Activated CD8-positive, alpha-beta T cell treated with anti-CD3 and anti-CD28 coated beads, Interleukin-2, amount 10 ng/mL, durations not matched to agents 7 days and 5 days (primary cell): ENCODE measurements around the gene AGPAT3. TPM values are rescaled to one million over a fixed set of nuclear protein-coding genes. Genes with fewer than 3 reads are reported as not detected.
A peak's percentile ranks its signal among the peaks of the same experiment; 100 is the strongest.

ENCODE experiments used
- ATAC-seq: fragments of 150-1000 bp; cut with Tn5 transposase; one replicate; pipeline ENCODE4 v1.10.0; 2021; ENCODE audit warnings: moderate library complexity
- CTCF ChIA-PET: fragments of 350-600 bp; sonication (Branson Sonifier 250); formaldehyde crosslinking; loops from one replicate; lab custom pipeline; 2021; ENCODE audit warnings: antibody characterized with exemption; lab: Charles Lee
- POLR2A ChIA-PET: fragments of 350-600 bp; sonication (Branson Sonifier 250); formaldehyde crosslinking; loops from one replicate; lab custom pipeline; 2021; ENCODE audit warnings: antibody characterized with exemption; lab: Charles Lee
- DNase-seq: peaks from one replicate; pipeline ENCODE4 v3.0.0-alpha.2; 2020
- H3K27ac Mint-ChIP-seq: one replicate; pipeline ENCODE4 v1.8.0; 2021; ENCODE audit warnings: mild to moderate bottlenecking, mixed read lengths
- H3K27me3 Mint-ChIP-seq: one replicate; pipeline ENCODE4 v1.8.0; 2021; ENCODE audit warnings: low read depth, mixed read lengths
- H3K36me3 Mint-ChIP-seq: one replicate; pipeline ENCODE4 v1.8.0; 2021; ENCODE audit warnings: low read depth, mixed read lengths
- H3K4me1 Mint-ChIP-seq: one replicate; pipeline ENCODE4 v1.8.0; 2021; ENCODE audit warnings: low read depth, mixed read lengths
- H3K4me3 Mint-ChIP-seq: one replicate; pipeline ENCODE4 v1.8.0; 2021; ENCODE audit warnings: mild to moderate bottlenecking, mixed read lengths
- H3K9me3 Mint-ChIP-seq: one replicate; pipeline ENCODE4 v1.8.0; 2022; ENCODE audit warnings: mixed read lengths; ENCODE audit not compliant: insufficient read depth
- total RNA-seq, 2 experiments: library from RNA; stranded (reverse); gene quantifications; one replicate each; pipeline ENCODE4 v1.2.3, GENCODE V29; 2021

The AGPAT3 gene
- total RNA-seq, 2 experiments from 2014 or later = 70.4 to 72.5 TPM

DNA sequence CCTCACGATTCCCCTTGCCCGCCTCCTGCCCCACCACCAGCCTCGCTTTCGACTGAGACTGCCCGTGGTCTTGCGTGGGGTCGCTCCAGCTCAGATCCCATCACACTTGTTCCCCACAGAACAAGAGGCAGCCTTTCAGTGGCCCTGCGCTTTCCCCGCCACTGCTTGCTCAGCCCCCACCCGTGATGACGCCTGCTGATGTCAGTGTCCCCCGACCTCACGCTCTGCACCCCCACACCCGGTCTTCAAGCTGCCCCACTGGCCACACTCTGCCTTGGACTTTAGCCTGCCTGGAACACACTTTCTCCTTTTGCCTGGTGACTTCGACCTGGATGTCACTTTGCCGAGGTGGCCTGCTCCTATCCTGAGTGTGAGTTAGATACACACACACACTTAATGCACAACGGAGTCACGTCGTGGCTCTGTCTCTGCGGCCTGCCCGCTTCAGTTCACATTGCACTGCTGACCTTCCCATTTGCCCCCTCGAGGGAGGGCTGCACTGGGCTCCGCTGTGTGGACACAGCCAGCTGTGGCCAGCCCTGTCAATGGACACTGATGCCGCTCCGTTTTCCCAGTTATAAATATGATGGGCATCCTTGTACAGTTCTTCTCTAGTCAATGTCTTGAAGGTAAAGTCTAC lies 13.0 kb downstream of the AGPAT3 start:
- ATAC-seq (no peak), DNase-seq (no peak)
- peaks cover 36% of the 10 kb centered on the region for H3K36me3 Mint-ChIP-seq
- no peak overlapping the region for H3K27ac Mint-ChIP-seq
- H3K9me3 Mint-ChIP-seq = no peaks in the 10 kb centered on the region
- H3K4me3 Mint-ChIP-seq = no peak overlapping the region
- H3K4me1 Mint-ChIP-seq = peaks cover 45% of the 10 kb centered on the region
- ChIA-PET POLR2A (no interaction called here), CTCF (no interaction called here)
- no peaks in the 10 kb centered on the region for H3K27me3 Mint-ChIP-seq

DNA sequence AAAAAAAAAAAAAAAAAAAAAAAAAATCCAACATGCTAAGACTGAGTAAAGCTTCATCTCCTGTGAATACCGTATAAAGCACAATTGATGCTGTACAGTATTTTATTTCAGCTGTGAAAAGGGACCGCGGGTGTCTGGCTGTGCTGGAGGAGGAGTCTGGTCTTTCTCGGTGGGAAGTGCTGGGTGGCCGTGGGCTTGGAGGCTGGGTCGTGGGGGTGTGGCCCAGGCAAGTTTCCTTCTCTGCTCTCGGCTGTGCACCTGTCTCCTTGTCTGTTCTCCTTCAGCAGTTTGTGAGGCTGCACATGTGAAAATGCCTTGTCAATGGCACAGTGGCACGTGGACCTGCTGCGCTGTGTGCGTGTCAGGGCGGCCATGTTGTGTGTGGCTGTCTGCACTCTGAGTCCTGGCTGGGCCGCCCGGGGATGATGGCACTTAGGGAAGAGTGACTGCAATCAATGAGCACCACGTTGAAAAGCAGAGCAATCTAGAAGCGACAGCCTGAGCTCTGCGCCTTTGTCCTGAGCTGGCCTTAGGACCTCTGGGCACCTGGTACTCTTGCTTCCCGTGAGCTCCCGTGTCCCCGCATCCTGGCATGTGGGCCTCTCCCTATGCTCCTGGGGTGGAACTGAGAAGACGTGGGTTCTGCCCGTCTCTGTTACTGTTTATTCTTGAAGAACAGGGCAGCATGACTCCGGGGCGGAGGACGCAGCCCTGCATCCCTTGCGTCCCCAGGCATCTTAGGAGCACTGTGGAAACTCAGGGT lies 14.5 kb downstream of the AGPAT3 start:
- H3K27ac Mint-ChIP-seq = peak overlapping the region; percentile 11
- no peak for DNase-seq
- no peak for ATAC-seq
- ChIA-PET POLR2A (no interaction called here), CTCF (interaction anchor here (0.7 to 1.0 kb wide), 2 partner anchors 69 to 96 kb away, joined by 3 to 5 read pairs; no protein-coding TSS in a partner anchor)
- peaks cover 53% of the 10 kb centered on the region for H3K4me1 Mint-ChIP-seq
- H3K36me3 Mint-ChIP-seq = peaks cover 27% of the 10 kb centered on the region
- no peak overlapping the region for H3K4me3 Mint-ChIP-seq
- no peaks in the 10 kb centered on the region for H3K9me3 Mint-ChIP-seq
- H3K27me3 Mint-ChIP-seq = no peaks in the 10 kb centered on the region

- peaks cover 54% of the 10 kb centered on the region for H3K4me1 Mint-ChIP-seq
- H3K27me3 Mint-ChIP-seq = no peaks in the 10 kb centered on the region
- H3K4me3 Mint-ChIP-seq = no peak overlapping the region
- H3K9me3 Mint-ChIP-seq = no peaks in the 10 kb centered on the region
- no peak overlapping the region for H3K27ac Mint-ChIP-seq
- ChIA-PET CTCF (interaction anchor here (0.7 to 1.0 kb wide), 2 partner anchors 69 to 95 kb away, joined by 3 to 5 read pairs; no protein-coding TSS in a partner anchor), POLR2A (no interaction called here)
- DNase-seq = no peak
- H3K36me3 Mint-ChIP-seq = peaks cover 22% of the 10 kb centered on the region
- ATAC-seq = no peak
These were observed 15.3 kb downstream of the AGPAT3 start for GRCh38 chr21:43880111-43880985.

DNA sequence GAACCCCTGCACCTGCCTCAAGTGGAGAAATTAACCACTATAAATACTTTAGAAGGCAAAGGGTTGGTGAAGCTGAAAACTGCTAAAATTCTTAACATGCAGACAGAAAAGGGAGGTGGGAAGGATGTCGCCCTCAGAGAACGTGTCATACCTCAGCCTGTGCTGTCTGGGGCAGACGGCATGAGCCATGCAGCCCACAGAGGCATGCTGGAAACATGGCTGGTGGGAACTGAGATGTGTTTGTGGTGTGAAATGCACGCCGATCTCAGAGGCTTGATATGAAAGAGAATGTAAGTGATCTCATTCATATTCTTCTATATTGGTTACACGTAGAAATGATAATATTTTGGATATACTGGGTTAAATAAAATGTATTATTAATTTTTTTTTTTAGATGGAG lies 16.3 kb downstream of the AGPAT3 start:
- no peak for ATAC-seq
- Mint-ChIP-seq H3K9me3 (no peaks in the 10 kb centered on the region), H3K4me1 (peaks cover 56% of the 10 kb centered on the region), H3K36me3 (peaks cover 19% of the 10 kb centered on the region), H3K27me3 (no peaks in the 10 kb centered on the region), H3K27ac (no peak overlapping the region), H3K4me3 (no peak overlapping the region)
- ChIA-PET CTCF (no interaction called here), POLR2A (no interaction called here)
- DNase-seq = no peak

- H3K27ac Mint-ChIP-seq = no peak overlapping the region
- DNase-seq = no peak
- H3K4me1 Mint-ChIP-seq = peaks cover 56% of the 10 kb centered on the region
- H3K27me3 Mint-ChIP-seq = no peaks in the 10 kb centered on the region
- ChIA-PET CTCF (no interaction called here), POLR2A (no interaction called here)
- H3K9me3 Mint-ChIP-seq = no peaks in the 10 kb centered on the region
- H3K4me3 Mint-ChIP-seq = no peak overlapping the region
- no peak for ATAC-seq
- peaks cover 20% of the 10 kb centered on the region for H3K36me3 Mint-ChIP-seq
These were observed 16.9 kb downstream of the AGPAT3 start for GRCh38 chr21:43881935-43882334.

- H3K36me3 Mint-ChIP-seq = peaks cover 22% of the 10 kb centered on the region
- ATAC-seq (no peak), DNase-seq (no peak)
- no peaks in the 10 kb centered on the region for H3K9me3 Mint-ChIP-seq
- H3K27ac Mint-ChIP-seq = no peak overlapping the region
- ChIA-PET CTCF (interaction anchor here (0.6 to 1.0 kb wide), 2 partner anchors 92 kb away, joined by 3 to 4 read pairs; no protein-coding TSS in a partner anchor), POLR2A (interaction anchor here (1.0 kb wide), 1 partner anchor 14 kb away, joined by 3 read pairs; no protein-coding TSS in a partner anchor)
- no peak overlapping the region for H3K4me3 Mint-ChIP-seq
- H3K4me1 Mint-ChIP-seq = peaks cover 55% of the 10 kb centered on the region
- H3K27me3 Mint-ChIP-seq = no peaks in the 10 kb centered on the region
These were observed 18.0 kb downstream of the AGPAT3 start for GRCh38 chr21:43882952-43883545.

DNA sequence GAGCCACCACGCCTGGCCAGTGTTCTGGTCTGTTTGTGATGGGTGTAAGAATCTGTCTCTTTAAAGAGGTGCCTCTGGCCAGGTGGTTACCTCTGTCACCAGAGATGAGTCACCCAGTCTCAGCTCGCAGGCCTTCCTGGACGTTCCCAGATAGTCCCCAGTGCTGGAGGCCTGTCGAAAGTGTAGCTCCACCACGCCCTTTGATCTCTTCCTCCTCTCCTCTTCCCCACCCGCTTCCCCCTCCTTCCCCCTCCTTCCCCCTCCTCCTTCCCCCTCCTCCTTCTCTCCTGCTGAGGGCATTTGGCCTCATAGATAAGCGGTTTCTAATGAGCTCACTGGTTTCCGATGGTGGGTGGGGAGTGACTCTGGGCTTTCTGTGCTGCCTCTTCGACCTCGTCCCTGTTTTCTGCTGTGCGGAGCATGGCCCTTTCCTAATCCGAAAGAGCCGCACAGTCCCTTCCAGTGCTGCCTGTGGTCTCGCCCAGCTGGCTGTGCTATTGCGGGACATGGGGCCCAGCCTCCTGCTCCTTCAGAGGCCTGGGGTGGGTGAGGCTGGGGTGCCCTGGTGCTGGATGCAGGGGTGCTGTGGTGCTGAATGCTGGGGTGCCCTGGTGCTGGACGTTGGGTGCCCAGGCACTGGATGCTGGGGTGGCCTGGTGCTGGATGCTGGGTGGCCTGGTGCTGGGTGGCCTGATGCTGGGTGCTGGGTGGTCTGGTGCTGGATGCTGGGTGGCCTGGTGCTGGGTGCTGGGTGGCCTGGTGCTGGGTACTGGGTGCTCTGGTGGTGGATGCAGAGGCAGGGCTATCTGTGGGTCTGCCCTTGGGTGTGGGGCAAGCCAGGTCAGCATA lies 19.2 kb downstream of the AGPAT3 start:
- ChIA-PET CTCF (interaction anchor here (1.0 kb wide), 1 partner anchor 91 kb away, joined by 4 read pairs; no protein-coding TSS in a partner anchor), POLR2A (no interaction called here)
- H3K36me3 Mint-ChIP-seq = peaks cover 23% of the 10 kb centered on the region
- no peaks in the 10 kb centered on the region for H3K9me3 Mint-ChIP-seq
- no peak overlapping the region for H3K4me3 Mint-ChIP-seq
- DNase-seq = peak; percentile 28
- peak; percentile 48 for ATAC-seq
- H3K27me3 Mint-ChIP-seq = no peaks in the 10 kb centered on the region
- peak overlapping the region; percentile 52 for H3K27ac Mint-ChIP-seq
- peaks cover 54% of the 10 kb centered on the region for H3K4me1 Mint-ChIP-seq

- CTCF ChIA-PET = interaction anchor here (1.3 kb wide), 1 partner anchor 90 kb away, joined by 3 read pairs; no protein-coding TSS in a partner anchor
- POLR2A ChIA-PET = interaction anchor here (0.7 kb wide), 1 partner anchor 53 kb away, joined by 3 read pairs; no protein-coding TSS in a partner anchor
- Mint-ChIP-seq H3K4me1 (peaks cover 54% of the 10 kb centered on the region), H3K36me3 (peaks cover 27% of the 10 kb centered on the region), H3K4me3 (no peak overlapping the region), H3K9me3 (no peaks in the 10 kb centered on the region), H3K27ac (peak overlapping the region; percentile 23), H3K27me3 (no peaks in the 10 kb centered on the region)
- ATAC-seq = no peak
- no peak for DNase-seq
These were observed 19.9 kb downstream of the AGPAT3 start for GRCh38 chr21:43884861-43885417.

DNA sequence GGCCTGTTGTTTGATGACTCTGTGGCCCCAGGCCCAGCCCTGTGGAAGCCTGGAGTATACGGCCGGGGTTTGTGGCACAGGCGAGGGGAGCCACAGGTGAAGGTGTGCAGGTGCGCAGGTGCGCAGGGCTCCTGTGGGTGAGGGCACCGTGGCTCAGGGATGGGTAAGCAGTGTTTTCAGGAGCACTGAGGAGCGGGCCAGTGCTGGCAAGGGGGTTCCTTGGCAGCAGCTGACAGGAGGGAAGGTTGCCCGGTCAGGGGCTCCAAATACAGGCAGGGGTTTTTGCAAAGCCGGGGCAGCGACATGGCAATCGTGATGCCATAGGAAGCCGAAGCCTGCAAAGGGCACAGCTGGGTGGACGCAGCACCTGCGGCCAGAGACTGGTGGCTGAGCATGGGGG lies 20.7 kb downstream of the AGPAT3 start:
- no peak overlapping the region for H3K27ac Mint-ChIP-seq
- H3K9me3 Mint-ChIP-seq = no peaks in the 10 kb centered on the region
- ATAC-seq (no peak), DNase-seq (no peak)
- CTCF ChIA-PET = interaction anchor here (1.3 kb wide), 1 partner anchor 89 kb away, joined by 3 read pairs; no protein-coding TSS in a partner anchor
- POLR2A ChIA-PET = interaction anchor here (0.7 kb wide), 1 partner anchor 52 kb away, joined by 3 read pairs; no protein-coding TSS in a partner anchor
- H3K4me3 Mint-ChIP-seq = no peak overlapping the region
- peaks cover 31% of the 10 kb centered on the region for H3K36me3 Mint-ChIP-seq
- H3K27me3 Mint-ChIP-seq = no peaks in the 10 kb centered on the region
- H3K4me1 Mint-ChIP-seq = peaks cover 49% of the 10 kb centered on the region

DNA sequence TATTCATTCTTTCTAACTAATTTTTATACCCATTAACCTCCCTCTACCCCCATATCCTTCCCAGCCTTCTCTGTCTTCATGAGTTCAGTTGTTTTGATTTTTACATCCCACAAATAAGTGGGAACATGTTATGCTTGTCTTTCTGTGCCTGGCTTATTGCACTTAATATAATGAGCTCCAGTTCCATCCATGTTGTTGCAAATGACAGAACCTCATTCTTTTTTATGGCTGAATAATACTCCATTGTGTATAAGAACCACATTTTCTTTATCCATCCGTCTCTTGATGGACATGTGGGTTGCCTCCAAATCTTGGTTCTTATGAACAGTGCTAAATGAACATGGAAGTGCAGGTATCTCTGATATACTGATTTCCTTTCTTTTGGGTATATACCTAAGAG lies 21.5 kb downstream of the AGPAT3 start:
- H3K9me3 Mint-ChIP-seq = no peaks in the 10 kb centered on the region
- no peak overlapping the region for H3K4me3 Mint-ChIP-seq
- ChIA-PET POLR2A (no interaction called here), CTCF (no interaction called here)
- no peak for DNase-seq
- peaks cover 42% of the 10 kb centered on the region for H3K4me1 Mint-ChIP-seq
- no peak for ATAC-seq
- no peak overlapping the region for H3K27ac Mint-ChIP-seq
- H3K36me3 Mint-ChIP-seq = peaks cover 33% of the 10 kb centered on the region
- no peaks in the 10 kb centered on the region for H3K27me3 Mint-ChIP-seq
